Endothelial cell of umbilical vein (primary cell): Measurements from ENCODE around the gene CEACAM21. TPM values are rescaled to one million over a fixed set of nuclear protein-coding genes. Genes with fewer than 3 reads are reported as not detected.

Source experiments
- BruUV-seq: library from RNA; stranded (reverse); fragments of 400-500 nt; replicated peaks from 2 replicates; lab custom pipeline; 2021; lab: Mats Ljungman, UMichigan
- CTCF ChIA-PET: fragments of 300-600, 350-600 bp; sonication (Branson Sonifier 250); formaldehyde crosslinking; loops from one replicate; lab custom pipeline; 2021; ENCODE audit warnings: antibody characterized with exemption, inconsistent platforms; lab: Charles Lee
- POLR2A ChIA-PET: fragments of 300-600, 350-600 bp; sonication (Branson Sonifier 250); formaldehyde crosslinking; loops from one replicate; lab custom pipeline; 2021; ENCODE audit warnings: antibody characterized with exemption, inconsistent platforms; lab: Charles Lee
- DNase-seq: peaks from one replicate; pipeline ENCODE4 v3.0.0-alpha.2; 2011; ENCODE audit warnings: low read depth, low spot score
- FAIRE-seq: peaks from 2 replicates; lab custom pipeline; 2011; peaks lifted over from hg19 to GRCh38; lab: Jason Lieb, UNC
- H2AFZ ChIP-seq: 2 replicates; pipeline ENCODE4 v1.6.0; 2012; ENCODE audit warnings: low read depth, low read length, control low read depth, inconsistent platforms
- H3K27ac ChIP-seq: 2 replicates; pipeline ENCODE4 v1.5.1; 2011; ENCODE audit warnings: low read depth, mild to moderate bottlenecking, control low read depth, low read length, moderate library complexity; ENCODE audit not compliant: insufficient read depth
- H3K27me3 ChIP-seq, 2 experiments: 2 replicates each; pipeline versions ENCODE4 v1.6.0 to v1.6.1; 2011; ENCODE audit warnings: low read length in 2 of 2, mixed read lengths in 1 of 2; ENCODE audit not compliant: control insufficient read depth in 2 of 2, insufficient read depth in 2 of 2
- H3K36me3 ChIP-seq, 2 experiments: 2 replicates in 1 of 2; 3 replicates in 1 of 2; pipeline ENCODE4 v1.5.1; 2011; ENCODE audit warnings: low read length in 2 of 2, mild to moderate bottlenecking in 1 of 2, moderate library complexity in 1 of 2; ENCODE audit not compliant: control insufficient read depth in 2 of 2, insufficient read depth in 2 of 2; ENCODE audit errors: extremely low read depth in 1 of 2
- H3K4me1 ChIP-seq: 3 replicates; pipeline ENCODE4 v1.5.1; 2011; ENCODE audit warnings: mild to moderate bottlenecking, low read length; ENCODE audit not compliant: control insufficient read depth, insufficient read depth; ENCODE audit errors: extremely low read depth
- H3K4me2 ChIP-seq: 2 replicates; pipeline ENCODE4 v1.6.1; 2011; ENCODE audit warnings: low read length, control low read depth, mixed read lengths; ENCODE audit not compliant: insufficient read depth
- H3K4me3 ChIP-seq, 3 experiments: fragments of 200-600 bp in 1 of 3; sonication (generic), shearing (Covaris generic) in 1 of 3; replicated peaks in 1 of 3; 2 replicates each; pipeline ENCODE4 v1.5.1; 2011 to 2016; ENCODE audit warnings: control low read depth in 3 of 3, low read length in 3 of 3, mild to moderate bottlenecking in 2 of 3, inconsistent platforms in 1 of 3, low read depth in 1 of 3, moderate library complexity in 1 of 3; ENCODE audit not compliant: insufficient read depth in 1 of 3
- H3K79me2 ChIP-seq: 2 replicates; pipeline ENCODE4 v1.6.0; 2012; ENCODE audit warnings: low read length, inconsistent platforms; ENCODE audit not compliant: control insufficient read depth, insufficient read depth
- H3K9ac ChIP-seq: replicated peaks from 2 replicates; pipeline ENCODE3; 2011; ENCODE audit warnings: low read length, control low read depth; ENCODE audit not compliant: insufficient read depth; ENCODE audit errors: extremely low read depth
- H3K9me1 ChIP-seq: replicated peaks from 3 replicates; pipeline ENCODE4 v1.6.0; 2011; ENCODE audit warnings: mild to moderate bottlenecking, low read length; ENCODE audit not compliant: control insufficient read depth, insufficient read depth; ENCODE audit errors: extremely low read depth
- H3K9me3 ChIP-seq: replicated peaks from 2 replicates; pipeline ENCODE4 v1.5.1; 2012; ENCODE audit warnings: low read length, inconsistent platforms; ENCODE audit not compliant: control insufficient read depth, insufficient read depth
- H4K20me1 ChIP-seq: replicated peaks from 2 replicates; pipeline ENCODE3; 2011; ENCODE audit warnings: mild to moderate bottlenecking, low read length; ENCODE audit not compliant: control insufficient read depth, insufficient read depth; ENCODE audit errors: extremely low read depth
- EZH2 ChIP-seq: IDR thresholded peaks from 2 replicates; pipeline ENCODE4 v1.6.1; 2012; ENCODE audit warnings: borderline replicate concordance, low read depth, mild to moderate bottlenecking, moderate library complexity, low read length, inconsistent platforms; ENCODE audit not compliant: severe bottlenecking
- FOS ChIP-seq: IDR thresholded peaks from 2 replicates; pipeline ENCODE4 v1.6.1; 2011; ENCODE audit warnings: mild to moderate bottlenecking, low read length, moderate library complexity, borderline replicate concordance; ENCODE audit not compliant: insufficient read depth
- GATA2 ChIP-seq: IDR thresholded peaks from 2 replicates; pipeline ENCODE4 v1.7.0; 2011; ENCODE audit warnings: low read depth, mild to moderate bottlenecking, moderate library complexity, mixed read lengths, low read length; ENCODE audit not compliant: insufficient read length, insufficient read depth
- JUN ChIP-seq: IDR thresholded peaks from 2 replicates; pipeline ENCODE4 v1.6.1; 2011; ENCODE audit warnings: borderline replicate concordance, low read depth; ENCODE audit not compliant: insufficient read length, insufficient read depth
- MAX ChIP-seq: IDR thresholded peaks from 2 replicates; pipeline ENCODE4 v1.6.1; 2011; ENCODE audit not compliant: insufficient read depth, insufficient read length
- MYC ChIP-seq: IDR thresholded peaks from one replicate; pipeline ENCODE4 v1.6.1; 2011; ENCODE audit warnings: mild to moderate bottlenecking, low read depth, low read length
- POLR2A ChIP-seq: IDR thresholded peaks from 2 replicates; pipeline ENCODE4 v1.6.1; 2012; ENCODE audit warnings: low read depth, mild to moderate bottlenecking, control low read depth, low read length
- POLR2AphosphoS5 ChIP-seq: IDR thresholded peaks from 2 replicates; pipeline ENCODE4 v1.6.1; 2012; ENCODE audit warnings: low read depth, mild to moderate bottlenecking, control low read depth, low read length, moderate library complexity; ENCODE audit not compliant: insufficient read depth
- dilution Hi-C: fragments of 300-500 bp; cut with MboI; formaldehyde crosslinking; loops from one replicate; pipeline ENCODE4 v1.15.0; 2019; ENCODE audit warnings: low sequenced_read_pairs; ENCODE audit not compliant: extremely low pct_ligation_motif_present
- intact Hi-C: fragments of 100-400 bp; cut with micrococcal nuclease; formaldehyde crosslinking; loops from one replicate; pipeline ENCODE4 v1.10.0; 2022
- polyA plus RNA-seq, 4 experiments: library from polyadenylated mRNA; depleted of rRNA in 3 of 4; stranded (reverse) in 3 of 4; unstranded in 1 of 4; fragments of >200 nt; gene quantifications; 2 replicates each; pipeline versions ENCODE4 v1.2.1 to v1.2.3, GENCODE V29; 2011 to 2012; ENCODE audit warnings: missing spikeins in 1 of 4
- total RNA-seq: library from RNA; stranded (reverse); gene quantifications from 2 replicates; pipeline ENCODE4 v1.2.3, GENCODE V29; 2021
- TF ChIP-seq, protein P1 (sequence below), 2 donors: IDR thresholded peaks; 1 replicate in 1 of 2; 2 replicates in 1 of 2; pipeline ENCODE4 v1.5.1; 2011; ENCODE audit warnings: low read length in 2 of 2, mild to moderate bottlenecking in 2 of 2, moderate library complexity in 2 of 2, control low read depth in 1 of 2, inconsistent platforms in 1 of 2, low read depth in 1 of 2; ENCODE audit not compliant: insufficient read depth in 1 of 2; ENCODE audit errors: extremely low read depth in 1 of 2

CEACAM21 gene
- total and polyA plus RNA-seq, 2 donors (not counting 3 experiments of a cell fraction or from before 2014, with no cell fraction given), result 0.81 to 1.7 TPM

GRCh38 chr19:41577144-41577830 lies 1.3 kb downstream of the CEACAM21 start:
- dilution Hi-C loops (no loop called here), intact Hi-C loops (no loop called here)
- Histone ChIP-seq H3K4me1 (no peaks in the 10 kb centered on the region), H3K9me1 (no peaks in the 10 kb centered on the region), H3K4me2 (no peak overlapping the region), H3K9me3 (no peaks in the 10 kb centered on the region), H3K4me3 (no peak overlapping the region), H3K9ac (no peak overlapping the region), H3K79me2 (no peaks in the 10 kb centered on the region), H2AFZ (no peak overlapping the region), H4K20me1 (no peaks in the 10 kb centered on the region), H3K36me3 (no peaks in the 10 kb centered on the region), H3K27me3 (peaks cover 4 to 15% of the 10 kb centered on the region in 2 experiments), H3K27ac (no peak overlapping the region)
- no peak for FAIRE-seq
- CTCF ChIA-PET, result no interaction called here
- POLR2A ChIA-PET, result no interaction called here
- TF ChIP-seq JUN (no peak), POLR2A (no peak), EZH2 (no peak), FOS (no peak), GATA2 (no peak), POLR2AphosphoS5 (no peak), MAX (no peak), MYC (no peak)
- TF ChIP-seq, protein P1, sequence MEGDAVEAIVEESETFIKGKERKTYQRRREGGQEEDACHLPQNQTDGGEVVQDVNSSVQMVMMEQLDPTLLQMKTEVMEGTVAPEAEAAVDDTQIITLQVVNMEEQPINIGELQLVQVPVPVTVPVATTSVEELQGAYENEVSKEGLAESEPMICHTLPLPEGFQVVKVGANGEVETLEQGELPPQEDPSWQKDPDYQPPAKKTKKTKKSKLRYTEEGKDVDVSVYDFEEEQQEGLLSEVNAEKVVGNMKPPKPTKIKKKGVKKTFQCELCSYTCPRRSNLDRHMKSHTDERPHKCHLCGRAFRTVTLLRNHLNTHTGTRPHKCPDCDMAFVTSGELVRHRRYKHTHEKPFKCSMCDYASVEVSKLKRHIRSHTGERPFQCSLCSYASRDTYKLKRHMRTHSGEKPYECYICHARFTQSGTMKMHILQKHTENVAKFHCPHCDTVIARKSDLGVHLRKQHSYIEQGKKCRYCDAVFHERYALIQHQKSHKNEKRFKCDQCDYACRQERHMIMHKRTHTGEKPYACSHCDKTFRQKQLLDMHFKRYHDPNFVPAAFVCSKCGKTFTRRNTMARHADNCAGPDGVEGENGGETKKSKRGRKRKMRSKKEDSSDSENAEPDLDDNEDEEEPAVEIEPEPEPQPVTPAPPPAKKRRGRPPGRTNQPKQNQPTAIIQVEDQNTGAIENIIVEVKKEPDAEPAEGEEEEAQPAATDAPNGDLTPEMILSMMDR (IDR thresholded peaks at IDR 0.05; ENCODE audit: extremely low read depth in 1 of 2, insufficient read depth in 1 of 2, low read depth in 1 of 2, low read length in 2 of 2), result no peak
- no TSS peak for BruUV-seq
- no peak for DNase-seq
